ENCODE measurements around the gene THSD7B. TPM values are rescaled to one million over a fixed set of nuclear protein-coding genes. Genes with fewer than 3 reads are reported as not detected.
"Not testable (repeated sequence)": the region's sequence is repeated elsewhere in the genome, so short reads cannot be mapped to it uniquely, and the experiment has no call there.

THSD7B gene
- total RNA-seq, 1 donor from 2014 or later = not detected

DNA sequence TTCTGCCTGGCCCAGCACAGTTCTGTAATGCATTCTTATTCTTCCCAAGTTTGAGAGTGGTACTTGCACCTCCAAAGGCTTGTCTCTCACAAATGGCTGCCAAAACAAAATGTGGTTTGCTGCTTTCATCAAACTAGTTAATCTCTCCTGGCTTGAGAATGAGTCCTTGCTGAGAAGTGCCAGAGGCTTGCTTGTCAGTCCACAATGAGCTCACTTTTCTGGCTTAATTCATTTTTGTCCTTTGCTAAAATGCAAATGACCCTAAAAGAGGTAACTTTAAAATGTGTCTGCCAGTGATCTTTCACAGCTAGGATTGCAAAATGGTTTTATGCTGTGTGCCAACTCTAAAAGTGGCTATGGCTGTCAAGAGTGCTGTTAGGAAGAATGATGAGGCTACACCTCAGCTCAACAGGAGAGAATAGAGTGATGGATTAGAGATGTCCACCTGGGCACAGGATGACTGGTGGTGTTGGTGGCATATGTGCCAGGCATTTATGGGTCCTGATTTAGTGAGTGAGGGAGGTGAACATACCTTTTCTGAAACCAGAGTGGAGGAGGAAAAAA is 907.7 kb downstream of the THSD7B start:
- H3K9me3 Mint-ChIP-seq = no peaks in the 10 kb centered on the region
- intact Hi-C loops (cut with micrococcal nuclease) = no loop called here
- no peaks in the 10 kb centered on the region for H3K36me3 Mint-ChIP-seq (ENCODE audit: low read depth)
- no peak overlapping the region for H3K4me3 Mint-ChIP-seq (ENCODE audit: low read depth)
- no peak overlapping the region for H3K27ac Mint-ChIP-seq
- H3K27me3 Mint-ChIP-seq (ENCODE audit: low read depth) = no peaks in the 10 kb centered on the region
- H3K4me1 Mint-ChIP-seq (ENCODE audit: low read depth) = no peaks in the 10 kb centered on the region
- DNase-seq (ENCODE audit: low spot score) = no peak

DNA sequence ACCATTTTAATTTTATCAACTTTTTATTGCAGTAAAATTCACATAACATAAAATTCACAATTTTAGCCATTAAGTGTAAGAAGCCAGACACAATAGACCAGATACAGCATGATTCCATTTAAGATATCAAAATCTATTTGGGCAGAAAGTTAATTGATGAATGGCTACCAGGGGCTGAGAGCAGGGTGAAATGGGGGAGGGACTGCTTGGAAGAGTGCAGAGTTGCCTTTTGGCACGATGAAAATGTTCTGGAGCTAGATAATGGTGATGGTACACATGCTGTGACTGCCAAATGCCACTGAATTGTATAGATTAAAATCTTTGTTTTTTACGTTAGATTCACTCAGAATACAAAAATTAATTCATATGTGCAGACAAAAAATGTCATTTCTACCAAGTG is 909.6 kb downstream of the THSD7B start:
- H3K27me3 Mint-ChIP-seq (ENCODE audit: low read depth) = no peaks in the 10 kb centered on the region
- intact Hi-C loops (cut with micrococcal nuclease) = no loop called here
- no peaks in the 10 kb centered on the region for H3K9me3 Mint-ChIP-seq
- DNase-seq (ENCODE audit: low spot score) = no peak
- no peak overlapping the region for H3K27ac Mint-ChIP-seq
- H3K36me3 Mint-ChIP-seq (ENCODE audit: low read depth) = no peaks in the 10 kb centered on the region
- H3K4me3 Mint-ChIP-seq (ENCODE audit: low read depth) = no peak overlapping the region
- no peaks in the 10 kb centered on the region for H3K4me1 Mint-ChIP-seq (ENCODE audit: low read depth)

- no peak for DNase-seq (ENCODE audit: low spot score)
- H3K27ac Mint-ChIP-seq = no peak overlapping the region
- intact Hi-C loops (cut with micrococcal nuclease) = no loop called here
- H3K36me3 Mint-ChIP-seq (ENCODE audit: low read depth) = no peaks in the 10 kb centered on the region
- no peaks in the 10 kb centered on the region for H3K9me3 Mint-ChIP-seq
- H3K27me3 Mint-ChIP-seq (ENCODE audit: low read depth) = no peaks in the 10 kb centered on the region
- H3K4me1 Mint-ChIP-seq (ENCODE audit: low read depth) = no peaks in the 10 kb centered on the region
- no peak overlapping the region for H3K4me3 Mint-ChIP-seq (ENCODE audit: low read depth)
These were observed 910.4 kb downstream of the THSD7B start for GRCh38 chr2:137675584-137676327.

GRCh38 chr2:137676346-137676745 is 911.0 kb downstream of the THSD7B start:
- intact Hi-C loops (cut with micrococcal nuclease) = no loop called here
- Mint-ChIP-seq H3K4me1 (ENCODE audit: low read depth) (no peaks in the 10 kb centered on the region), H3K27ac (no peak overlapping the region), H3K36me3 (ENCODE audit: low read depth) (no peaks in the 10 kb centered on the region), H3K4me3 (ENCODE audit: low read depth) (no peak overlapping the region), H3K9me3 (no peaks in the 10 kb centered on the region), H3K27me3 (ENCODE audit: low read depth) (no peaks in the 10 kb centered on the region)
- no peak for DNase-seq (ENCODE audit: low spot score)

DNA sequence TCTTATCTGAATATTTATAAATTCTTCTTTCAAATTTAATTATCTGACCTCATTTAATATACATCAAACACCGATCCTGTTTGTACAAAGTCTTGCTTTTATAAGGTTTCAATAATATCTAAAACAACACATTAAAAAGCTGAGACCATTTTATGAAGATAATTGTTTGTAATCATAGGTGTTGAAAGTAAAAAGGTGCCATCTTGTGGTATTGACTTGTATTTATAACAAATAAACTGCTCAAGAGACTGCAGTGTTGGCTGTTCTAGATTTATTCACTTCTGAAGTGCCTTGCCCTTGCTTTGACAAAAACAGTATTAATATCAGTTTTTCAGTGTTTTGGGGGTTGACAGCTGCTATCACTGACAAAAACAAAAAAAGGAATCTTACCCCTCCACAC is 912.1 kb downstream of the THSD7B start:
- Mint-ChIP-seq H3K36me3 (ENCODE audit: low read depth) (no peaks in the 10 kb centered on the region), H3K4me3 (ENCODE audit: low read depth) (no peak overlapping the region), H3K27me3 (ENCODE audit: low read depth) (no peaks in the 10 kb centered on the region), H3K4me1 (ENCODE audit: low read depth) (no peaks in the 10 kb centered on the region), H3K9me3 (no peaks in the 10 kb centered on the region), H3K27ac (no peak overlapping the region)
- intact Hi-C loops (cut with micrococcal nuclease) = no loop called here
- no peak for DNase-seq (ENCODE audit: low spot score)

DNA sequence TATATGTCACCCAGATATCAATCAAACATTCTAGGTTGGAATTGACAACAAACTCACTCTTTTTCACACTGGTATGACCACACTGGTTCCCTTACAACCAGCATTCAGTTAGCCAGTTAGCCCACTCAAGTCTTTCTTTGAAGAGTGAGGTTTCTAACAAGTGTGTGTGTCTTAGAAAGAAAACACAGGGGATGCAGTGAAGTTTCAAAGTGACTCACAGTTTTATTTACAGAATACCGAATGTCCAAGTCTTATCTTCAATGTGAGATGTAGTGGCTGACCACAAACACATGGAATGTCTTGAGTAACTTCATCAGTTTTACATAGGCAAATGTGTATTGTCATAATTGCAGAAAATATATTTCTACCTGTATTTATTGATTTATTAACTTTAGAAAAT is 924.2 kb downstream of the THSD7B start:
- Mint-ChIP-seq H3K4me1 (ENCODE audit: low read depth) (no peaks in the 10 kb centered on the region), H3K36me3 (ENCODE audit: low read depth) (no peaks in the 10 kb centered on the region), H3K27ac (no peak overlapping the region), H3K9me3 (peaks cover 4% of the 10 kb centered on the region), H3K27me3 (ENCODE audit: low read depth) (no peaks in the 10 kb centered on the region), H3K4me3 (ENCODE audit: low read depth) (no peak overlapping the region)
- intact Hi-C loops (cut with micrococcal nuclease) = no loop called here
- DNase-seq (ENCODE audit: low spot score) = no peak

GRCh38 chr2:137693534-137693933 is 928.2 kb downstream of the THSD7B start:
- Mint-ChIP-seq H3K27me3 (ENCODE audit: low read depth) (no peaks in the 10 kb centered on the region), H3K9me3 (no peaks in the 10 kb centered on the region), H3K4me1 (ENCODE audit: low read depth) (no peaks in the 10 kb centered on the region), H3K36me3 (ENCODE audit: low read depth) (no peaks in the 10 kb centered on the region), H3K4me3 (ENCODE audit: low read depth) (no peak overlapping the region), H3K27ac (no peak overlapping the region)
- intact Hi-C loops (cut with micrococcal nuclease) = no loop called here
- DNase-seq (ENCODE audit: low spot score) = no peak

DNA sequence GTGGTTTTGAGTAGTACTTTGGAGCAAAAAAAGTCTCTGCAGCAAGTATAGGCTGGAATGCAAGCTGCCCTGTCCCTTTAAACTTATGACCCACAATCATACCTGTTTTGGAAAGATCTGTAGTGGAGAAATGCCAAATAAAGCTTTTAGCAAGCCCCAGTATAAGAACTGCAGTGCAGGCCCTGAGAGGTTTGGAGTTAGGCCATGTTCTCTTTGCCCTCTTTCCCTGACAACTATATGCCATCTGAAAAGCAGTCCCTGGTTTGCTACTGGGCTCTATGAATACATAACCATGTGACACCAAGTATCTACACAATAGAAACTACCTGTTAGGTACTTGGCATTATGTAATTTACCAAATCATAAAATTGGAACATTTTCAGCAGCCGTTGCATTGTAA is 931.6 kb downstream of the THSD7B start:
- Mint-ChIP-seq H3K36me3 (ENCODE audit: low read depth) (no peaks in the 10 kb centered on the region), H3K4me1 (ENCODE audit: low read depth) (no peaks in the 10 kb centered on the region), H3K9me3 (peaks cover 4% of the 10 kb centered on the region), H3K27me3 (ENCODE audit: low read depth) (no peaks in the 10 kb centered on the region), H3K4me3 (ENCODE audit: low read depth) (no peak overlapping the region), H3K27ac (no peak overlapping the region)
- no peak for DNase-seq (ENCODE audit: low spot score)
- intact Hi-C loops (cut with micrococcal nuclease) = no loop called here

- H3K9me3 Mint-ChIP-seq; H3K4me3 Mint-ChIP-seq (ENCODE audit: low read depth); H3K27me3 Mint-ChIP-seq (ENCODE audit: low read depth); DNase-seq (ENCODE audit: low spot score); intact Hi-C loops (cut with micrococcal nuclease); H3K27ac Mint-ChIP-seq; H3K4me1 Mint-ChIP-seq (ENCODE audit: low read depth); H3K36me3 Mint-ChIP-seq (ENCODE audit: low read depth): not testable (repeated sequence)
These were observed 934.9 kb downstream of the THSD7B start for GRCh38 chr2:137700250-137700649.

DNA sequence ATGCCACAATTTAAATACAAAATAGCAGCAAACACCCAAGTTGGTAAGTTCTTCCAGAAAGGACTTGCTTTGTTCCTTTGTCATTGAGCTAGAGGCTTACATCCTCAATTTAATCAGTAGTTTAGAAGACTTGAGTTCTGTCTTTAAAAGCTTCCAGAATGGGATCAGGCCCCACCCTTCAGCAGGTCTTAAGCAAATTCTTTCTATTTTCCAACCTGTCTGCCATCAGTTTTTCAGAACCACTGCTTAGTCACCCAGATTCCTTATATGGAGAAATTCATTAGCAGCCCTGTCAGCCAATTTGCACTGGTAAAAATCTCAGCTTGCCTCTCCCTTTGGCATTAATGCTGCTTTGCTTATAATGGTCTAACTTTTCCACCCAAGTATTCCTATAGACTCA is 935.3 kb downstream of the THSD7B start:
- peaks cover 4% of the 10 kb centered on the region for H3K9me3 Mint-ChIP-seq
- H3K27ac Mint-ChIP-seq = no peak overlapping the region
- no peak for DNase-seq (ENCODE audit: low spot score)
- no peaks in the 10 kb centered on the region for H3K36me3 Mint-ChIP-seq (ENCODE audit: low read depth)
- intact Hi-C loops (cut with micrococcal nuclease) = no loop called here
- no peaks in the 10 kb centered on the region for H3K4me1 Mint-ChIP-seq (ENCODE audit: low read depth)
- H3K4me3 Mint-ChIP-seq (ENCODE audit: low read depth) = no peak overlapping the region
- H3K27me3 Mint-ChIP-seq (ENCODE audit: low read depth) = no peaks in the 10 kb centered on the region

- no peaks in the 10 kb centered on the region for H3K36me3 Mint-ChIP-seq (ENCODE audit: low read depth)
- no peaks in the 10 kb centered on the region for H3K27me3 Mint-ChIP-seq (ENCODE audit: low read depth)
- H3K4me1 Mint-ChIP-seq (ENCODE audit: low read depth) = no peaks in the 10 kb centered on the region
- H3K4me3 Mint-ChIP-seq (ENCODE audit: low read depth) = no peak overlapping the region
- no peak for DNase-seq (ENCODE audit: low spot score)
- peaks cover 5% of the 10 kb centered on the region for H3K9me3 Mint-ChIP-seq
- H3K27ac Mint-ChIP-seq = no peak overlapping the region
- intact Hi-C loops (cut with micrococcal nuclease) = no loop called here
These were observed 940.0 kb downstream of the THSD7B start for GRCh38 chr2:137705296-137705695.

GRCh38 chr2:137706786-137707613 is 941.7 kb downstream of the THSD7B start:
- no peak overlapping the region for H3K27ac Mint-ChIP-seq
- no peaks in the 10 kb centered on the region for H3K36me3 Mint-ChIP-seq (ENCODE audit: low read depth)
- intact Hi-C loops (cut with micrococcal nuclease) = no loop called here
- H3K4me3 Mint-ChIP-seq (ENCODE audit: low read depth) = no peak overlapping the region
- no peaks in the 10 kb centered on the region for H3K4me1 Mint-ChIP-seq (ENCODE audit: low read depth)
- no peaks in the 10 kb centered on the region for H3K27me3 Mint-ChIP-seq (ENCODE audit: low read depth)
- no peak for DNase-seq (ENCODE audit: low spot score)
- peaks cover 11% of the 10 kb centered on the region for H3K9me3 Mint-ChIP-seq

GRCh38 chr2:137708311-137708710 is 943.0 kb downstream of the THSD7B start:
- no peak for DNase-seq (ENCODE audit: low spot score)
- H3K27ac Mint-ChIP-seq = no peak overlapping the region
- no peaks in the 10 kb centered on the region for H3K36me3 Mint-ChIP-seq (ENCODE audit: low read depth)
- H3K4me3 Mint-ChIP-seq (ENCODE audit: low read depth) = no peak overlapping the region
- intact Hi-C loops (cut with micrococcal nuclease) = no loop called here
- H3K9me3 Mint-ChIP-seq = peaks cover 11% of the 10 kb centered on the region
- no peaks in the 10 kb centered on the region for H3K27me3 Mint-ChIP-seq (ENCODE audit: low read depth)
- no peaks in the 10 kb centered on the region for H3K4me1 Mint-ChIP-seq (ENCODE audit: low read depth)
